UCSD-AML1 (cell line): ENCODE measurements around the gene COQ10A.

Experiments
- DNase-seq: peaks from one replicate; lab custom pipeline; 2025; ENCODE audit not compliant: unreplicated experiment; lab: John Stamatoyannopoulos, UW

COQ10A gene

DNA sequence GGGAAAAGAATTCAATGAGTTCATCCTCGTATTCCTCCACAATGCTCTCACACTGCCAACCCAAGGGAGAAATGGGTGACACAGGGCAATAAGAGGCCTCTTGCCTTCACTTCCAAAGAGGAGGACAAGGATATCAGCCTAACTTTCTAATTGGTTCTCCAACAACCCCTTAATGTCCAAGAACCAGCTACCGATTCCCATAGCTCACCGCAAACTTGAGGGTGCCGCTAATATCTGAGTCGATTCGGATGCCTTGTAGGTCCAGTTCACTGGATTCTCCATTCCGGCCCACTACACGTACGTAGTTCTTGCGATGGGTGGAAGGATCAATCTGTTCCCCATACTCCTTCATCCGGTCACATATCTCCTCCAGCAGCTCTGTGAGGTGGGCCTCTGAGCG is 44.3 kb downstream of the COQ10A start:
- no peak for DNase-seq

DNA sequence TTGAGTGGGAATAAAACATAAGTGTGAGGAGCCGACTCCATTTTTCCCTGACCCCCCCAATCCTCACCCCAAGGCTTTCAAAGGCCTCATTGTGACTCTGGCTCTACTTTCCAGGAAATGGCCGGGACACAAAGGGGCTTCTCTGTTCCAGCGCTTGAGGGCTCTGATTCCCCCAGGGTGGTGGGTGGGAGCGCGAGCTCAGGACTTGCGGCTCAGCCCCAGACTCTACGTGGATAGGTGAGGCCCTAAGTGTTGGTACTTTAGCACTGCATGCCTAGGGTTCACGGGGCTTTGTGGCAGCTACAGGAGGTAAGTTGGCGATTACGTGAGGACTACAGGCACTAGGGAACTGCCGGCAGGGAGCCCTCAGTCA is 48.5 kb downstream of the COQ10A start:
- DNase-seq, result peak; percentile 55

DNA sequence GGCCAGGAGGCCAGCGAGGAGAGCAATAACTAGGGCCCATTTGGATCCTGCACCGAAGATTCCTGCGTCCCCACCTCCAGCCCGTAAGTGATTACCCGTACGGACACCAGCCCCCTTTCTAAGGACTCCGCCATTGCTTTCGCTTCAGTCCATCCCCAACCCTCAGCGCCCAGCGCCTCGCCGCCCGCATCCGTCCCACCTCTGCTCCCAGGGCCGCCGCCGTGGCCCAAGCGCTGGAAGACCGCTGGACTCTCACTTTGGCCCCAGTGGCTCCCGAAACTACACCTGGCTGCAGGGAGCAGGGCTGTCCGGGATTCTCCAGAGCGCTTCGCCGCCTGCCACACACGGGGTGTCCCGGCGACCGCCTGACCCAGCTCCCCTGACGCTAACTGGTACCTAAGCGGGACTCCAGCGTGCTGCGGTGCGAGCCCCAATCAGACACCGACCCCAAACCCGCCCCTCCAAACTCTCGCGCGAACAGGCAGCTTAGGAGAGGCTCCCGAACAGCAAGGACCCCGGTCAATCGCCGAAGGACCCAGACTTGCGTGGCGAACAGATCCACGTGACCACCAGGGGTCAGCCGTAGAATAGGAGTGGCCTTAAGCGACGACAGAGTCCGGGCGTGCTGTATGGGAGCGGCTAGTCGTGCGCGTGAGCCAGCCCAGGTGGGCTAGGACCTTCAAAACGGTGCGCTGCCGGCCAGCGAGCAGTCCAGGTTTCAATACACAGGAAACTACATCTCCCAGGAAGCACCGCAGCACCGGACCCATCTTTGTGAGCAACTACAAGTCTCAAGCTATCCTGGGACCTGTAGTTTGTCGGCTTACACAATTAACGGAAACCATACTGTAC is 49.1 kb downstream of the COQ10A start, which contains the start of gene CNPY2:
Gene CNPY2 (minus strand): TSS at position 367 of the 852 bp plus-strand sequence. CDS start 771 bp downstream, outside the sequence.
- DNase-seq, result peak; percentile 93

DNA sequence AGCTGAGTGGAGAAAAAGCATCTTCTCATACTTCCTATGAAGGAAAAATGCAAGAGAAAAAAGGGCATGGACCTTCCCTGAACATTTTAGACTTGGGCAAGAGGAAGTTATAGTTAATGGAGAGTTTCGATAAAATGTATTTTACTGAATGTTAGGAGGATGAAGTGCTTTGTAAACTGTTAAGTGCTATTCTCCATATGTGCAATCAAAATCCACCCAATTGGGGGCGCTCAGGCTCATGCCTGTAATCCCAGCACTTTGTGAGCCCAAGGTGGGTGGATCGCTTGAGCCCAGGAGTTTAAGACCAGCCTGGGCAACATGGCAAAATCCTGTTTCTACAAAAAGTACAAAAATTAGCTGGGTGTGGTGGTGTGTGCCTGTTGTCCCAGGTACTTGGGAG is 50.9 kb downstream of the COQ10A start:
- no peak for DNase-seq
